ENCODE results near the gene ZIC5.

DNA sequence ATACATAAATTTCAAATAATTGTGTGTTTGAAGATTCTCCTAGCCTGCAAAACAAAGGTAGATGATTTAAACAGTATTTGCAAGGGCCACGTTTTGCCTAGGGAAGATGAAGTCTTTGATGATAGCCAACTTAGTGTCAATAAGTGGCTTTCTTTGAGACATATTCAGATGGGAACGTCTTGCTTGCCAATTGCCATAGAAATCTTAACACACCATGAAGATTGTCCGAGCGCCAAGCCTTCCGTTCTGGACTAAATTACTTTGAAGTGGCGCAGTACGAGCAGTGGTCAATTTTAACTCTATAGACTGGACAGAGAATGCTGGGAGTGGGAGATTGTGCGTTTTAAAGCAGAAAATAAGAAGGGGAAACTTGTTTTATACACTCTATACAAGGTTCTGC is 9.9 kb downstream of the ZIC5 start:
- TF ChIP-seq, protein P1, sequence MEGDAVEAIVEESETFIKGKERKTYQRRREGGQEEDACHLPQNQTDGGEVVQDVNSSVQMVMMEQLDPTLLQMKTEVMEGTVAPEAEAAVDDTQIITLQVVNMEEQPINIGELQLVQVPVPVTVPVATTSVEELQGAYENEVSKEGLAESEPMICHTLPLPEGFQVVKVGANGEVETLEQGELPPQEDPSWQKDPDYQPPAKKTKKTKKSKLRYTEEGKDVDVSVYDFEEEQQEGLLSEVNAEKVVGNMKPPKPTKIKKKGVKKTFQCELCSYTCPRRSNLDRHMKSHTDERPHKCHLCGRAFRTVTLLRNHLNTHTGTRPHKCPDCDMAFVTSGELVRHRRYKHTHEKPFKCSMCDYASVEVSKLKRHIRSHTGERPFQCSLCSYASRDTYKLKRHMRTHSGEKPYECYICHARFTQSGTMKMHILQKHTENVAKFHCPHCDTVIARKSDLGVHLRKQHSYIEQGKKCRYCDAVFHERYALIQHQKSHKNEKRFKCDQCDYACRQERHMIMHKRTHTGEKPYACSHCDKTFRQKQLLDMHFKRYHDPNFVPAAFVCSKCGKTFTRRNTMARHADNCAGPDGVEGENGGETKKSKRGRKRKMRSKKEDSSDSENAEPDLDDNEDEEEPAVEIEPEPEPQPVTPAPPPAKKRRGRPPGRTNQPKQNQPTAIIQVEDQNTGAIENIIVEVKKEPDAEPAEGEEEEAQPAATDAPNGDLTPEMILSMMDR (IDR thresholded peaks at IDR 0.05): no peak
- TF ChIP-seq POLR2A (IDR thresholded peaks at IDR 0.05): no peak

Data from uterus (tissue), 2 donors.